Activated CD8-positive, alpha-beta memory T cell treated with anti-CD3 and anti-CD28 coated beads for 4 hours (primary cell): ENCODE measurements around the gene ALDH3B1.

Source experiments
- DNase-seq, 2 donors: peaks; one replicate each; pipeline ENCODE4 v3.0.0-alpha.2; 2020; ENCODE audit warnings: low read depth in 2 of 2

Gene ALDH3B1

DNA sequence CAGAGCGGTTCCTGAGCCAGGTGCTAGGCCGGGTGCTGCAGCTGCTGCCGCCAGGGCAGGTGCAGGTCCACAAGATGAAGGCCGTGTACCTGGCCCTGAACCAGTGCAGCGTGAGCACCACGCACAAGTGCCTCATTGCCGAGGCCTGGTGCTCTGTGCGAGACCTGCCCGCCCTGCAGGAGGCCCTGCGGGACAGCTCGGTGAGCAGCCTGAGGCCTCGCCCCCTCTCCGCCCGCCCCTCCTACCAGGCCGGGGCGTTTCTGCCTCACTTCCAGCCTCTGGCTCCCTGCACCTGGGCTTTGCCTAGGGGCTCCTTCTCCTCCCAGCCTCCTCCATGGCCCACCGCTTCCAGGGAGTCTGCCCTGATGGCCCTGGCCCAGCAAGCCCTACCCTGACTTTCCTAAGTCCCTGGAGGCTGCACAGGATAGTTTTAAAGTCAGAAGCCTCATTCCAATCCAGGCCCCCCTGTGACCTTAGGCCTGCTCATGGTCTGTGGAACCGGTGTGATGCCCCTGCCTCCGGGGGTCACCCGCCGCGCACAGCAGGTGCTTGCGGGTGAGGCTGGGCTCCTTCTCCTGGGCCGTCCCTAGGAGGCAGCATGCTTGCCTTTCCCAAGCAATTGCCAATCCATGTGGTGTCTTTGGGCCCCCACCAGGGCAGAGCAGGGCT lies 34.2 kb downstream of the ALDH3B1 start:
- DNase-seq: no peak

DNA sequence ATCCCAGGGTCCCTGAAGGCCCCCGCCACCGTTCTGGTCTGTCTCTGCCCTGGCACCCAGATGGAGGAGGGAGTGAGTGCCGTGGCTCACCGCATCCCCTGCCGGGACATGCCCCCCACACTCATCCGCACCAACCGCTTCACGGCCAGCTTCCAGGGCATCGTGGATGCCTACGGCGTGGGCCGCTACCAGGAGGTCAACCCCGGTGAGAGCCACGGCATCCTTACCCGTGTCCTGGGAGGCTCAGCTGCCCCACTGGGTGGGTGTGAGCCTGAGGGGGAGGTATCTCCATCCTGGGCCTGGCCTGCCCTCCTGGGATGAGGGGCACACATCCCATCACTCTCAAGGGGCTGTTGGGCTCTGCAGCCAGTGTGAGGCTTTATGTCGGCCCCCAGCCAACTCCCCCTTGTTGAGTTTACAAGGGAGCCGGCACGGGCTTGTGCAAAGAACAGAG lies 34.8 kb downstream of the ALDH3B1 start:
- DNase-seq: no peak

DNA sequence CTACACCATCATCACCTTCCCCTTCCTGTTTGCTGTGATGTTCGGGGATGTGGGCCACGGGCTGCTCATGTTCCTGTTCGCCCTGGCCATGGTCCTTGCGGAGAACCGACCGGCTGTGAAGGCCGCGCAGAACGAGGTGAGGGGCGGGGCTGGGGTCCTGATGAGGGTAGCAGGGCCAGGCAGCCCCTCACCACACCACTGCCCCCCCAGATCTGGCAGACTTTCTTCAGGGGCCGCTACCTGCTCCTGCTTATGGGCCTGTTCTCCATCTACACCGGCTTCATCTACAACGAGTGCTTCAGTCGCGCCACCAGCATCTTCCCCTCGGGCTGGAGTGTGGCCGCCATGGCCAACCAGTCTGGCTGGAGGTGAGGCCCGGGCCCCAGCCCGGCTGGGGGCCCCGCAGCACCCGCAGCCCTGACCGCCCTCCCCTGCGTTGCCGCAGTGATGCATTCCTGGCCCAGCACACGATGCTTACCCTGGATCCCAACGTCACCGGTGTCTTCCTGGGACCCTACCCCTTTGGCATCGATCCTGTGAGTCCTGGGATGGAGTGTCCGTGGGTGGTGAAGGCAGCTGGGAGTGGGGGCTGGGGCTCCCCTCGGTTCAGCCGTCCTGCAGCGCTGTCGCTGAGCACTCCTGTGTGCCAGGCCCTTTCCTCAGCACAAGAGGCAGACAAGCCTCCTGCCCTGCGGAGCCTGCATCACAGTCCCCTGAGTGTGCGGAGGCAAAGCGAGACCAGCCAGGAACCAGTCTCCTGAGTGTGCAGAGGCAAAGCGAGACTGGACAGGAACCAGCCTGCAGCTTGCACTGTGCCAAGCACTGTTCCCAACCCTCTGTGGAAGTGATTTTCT lies 37.5 kb downstream of the ALDH3B1 start:
- DNase-seq: no peak

DNA sequence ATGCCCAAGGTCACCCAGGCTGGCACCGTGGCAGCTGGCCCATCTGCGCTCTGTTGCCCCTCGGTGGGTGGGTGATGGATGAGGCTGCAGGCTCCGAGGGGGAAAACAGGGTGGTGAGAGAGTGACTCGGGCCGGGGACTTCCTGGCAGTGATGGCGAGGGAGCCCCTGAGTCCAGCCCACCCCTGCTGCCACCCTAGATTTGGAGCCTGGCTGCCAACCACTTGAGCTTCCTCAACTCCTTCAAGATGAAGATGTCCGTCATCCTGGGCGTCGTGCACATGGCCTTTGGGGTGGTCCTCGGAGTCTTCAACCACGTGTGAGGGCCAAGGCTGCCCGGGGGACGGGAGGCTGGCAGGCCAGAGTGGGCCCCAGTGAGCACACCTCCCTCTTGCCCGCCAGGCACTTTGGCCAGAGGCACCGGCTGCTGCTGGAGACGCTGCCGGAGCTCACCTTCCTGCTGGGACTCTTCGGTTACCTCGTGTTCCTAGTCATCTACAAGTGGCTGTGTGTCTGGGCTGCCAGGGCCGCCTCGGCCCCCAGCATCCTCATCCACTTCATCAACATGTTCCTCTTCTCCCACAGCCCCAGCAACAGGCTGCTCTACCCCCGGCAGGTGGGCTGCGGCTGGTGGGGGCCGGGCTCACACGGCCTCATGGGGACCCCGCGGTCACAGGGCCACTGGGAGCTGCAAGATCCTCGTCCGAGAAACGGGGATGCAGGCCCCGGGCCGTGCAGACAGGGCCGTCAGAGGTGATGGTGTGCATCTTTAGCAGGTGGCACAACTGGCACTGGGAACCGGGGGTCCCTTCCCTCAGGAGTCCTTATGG lies 38.8 kb downstream of the ALDH3B1 start:
- no peak for DNase-seq

DNA sequence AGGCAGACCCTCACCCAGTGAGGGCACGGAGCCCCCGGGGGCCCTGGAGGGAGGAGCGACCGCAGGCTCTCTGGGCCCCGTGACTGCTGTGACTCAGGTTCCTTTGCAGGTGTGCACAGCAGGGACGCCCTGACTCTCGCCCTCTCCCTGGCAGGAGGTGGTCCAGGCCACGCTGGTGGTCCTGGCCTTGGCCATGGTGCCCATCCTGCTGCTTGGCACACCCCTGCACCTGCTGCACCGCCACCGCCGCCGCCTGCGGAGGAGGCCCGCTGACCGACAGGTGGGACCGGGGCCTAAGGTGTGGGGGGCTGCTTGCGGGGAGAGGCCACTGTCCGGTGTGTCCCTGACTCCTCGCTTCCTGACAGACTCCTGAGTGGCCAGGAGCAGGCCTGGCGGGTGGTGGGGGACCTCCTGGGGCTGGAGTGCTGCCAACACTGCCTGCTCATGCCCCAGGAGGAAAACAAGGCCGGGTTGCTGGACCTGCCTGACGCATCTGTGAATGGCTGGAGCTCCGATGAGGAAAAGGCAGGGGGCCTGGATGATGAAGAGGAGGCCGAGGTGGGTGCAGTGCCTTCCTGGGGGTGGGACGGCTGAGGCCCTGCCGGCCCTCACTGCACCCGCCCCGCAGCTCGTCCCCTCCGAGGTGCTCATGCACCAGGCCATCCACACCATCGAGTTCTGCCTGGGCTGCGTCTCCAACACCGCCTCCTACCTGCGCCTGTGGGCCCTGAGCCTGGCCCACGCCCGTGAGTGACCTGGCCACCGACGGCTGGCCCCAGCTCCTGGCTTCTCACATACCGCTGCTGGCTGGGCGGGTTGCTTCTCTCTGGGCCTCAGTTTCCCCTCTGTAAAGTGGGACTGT lies 39.6 kb downstream of the ALDH3B1 start:
- DNase-seq: no peak

DNA sequence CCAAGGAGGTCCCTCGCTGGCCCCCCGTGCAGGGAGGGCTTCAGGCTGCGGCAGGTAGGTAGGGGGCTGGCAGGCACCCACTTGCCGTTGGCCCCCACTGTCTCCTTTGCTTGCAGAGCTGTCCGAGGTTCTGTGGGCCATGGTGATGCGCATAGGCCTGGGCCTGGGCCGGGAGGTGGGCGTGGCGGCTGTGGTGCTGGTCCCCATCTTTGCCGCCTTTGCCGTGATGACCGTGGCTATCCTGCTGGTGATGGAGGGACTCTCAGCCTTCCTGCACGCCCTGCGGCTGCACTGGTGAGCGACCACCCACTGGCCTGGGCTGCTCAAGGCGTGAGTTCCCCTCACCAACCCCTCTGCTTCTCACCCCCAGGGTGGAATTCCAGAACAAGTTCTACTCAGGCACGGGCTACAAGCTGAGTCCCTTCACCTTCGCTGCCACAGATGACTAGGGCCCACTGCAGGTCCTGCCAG lies 40.3 kb downstream of the ALDH3B1 start:
- no peak for DNase-seq

DNA sequence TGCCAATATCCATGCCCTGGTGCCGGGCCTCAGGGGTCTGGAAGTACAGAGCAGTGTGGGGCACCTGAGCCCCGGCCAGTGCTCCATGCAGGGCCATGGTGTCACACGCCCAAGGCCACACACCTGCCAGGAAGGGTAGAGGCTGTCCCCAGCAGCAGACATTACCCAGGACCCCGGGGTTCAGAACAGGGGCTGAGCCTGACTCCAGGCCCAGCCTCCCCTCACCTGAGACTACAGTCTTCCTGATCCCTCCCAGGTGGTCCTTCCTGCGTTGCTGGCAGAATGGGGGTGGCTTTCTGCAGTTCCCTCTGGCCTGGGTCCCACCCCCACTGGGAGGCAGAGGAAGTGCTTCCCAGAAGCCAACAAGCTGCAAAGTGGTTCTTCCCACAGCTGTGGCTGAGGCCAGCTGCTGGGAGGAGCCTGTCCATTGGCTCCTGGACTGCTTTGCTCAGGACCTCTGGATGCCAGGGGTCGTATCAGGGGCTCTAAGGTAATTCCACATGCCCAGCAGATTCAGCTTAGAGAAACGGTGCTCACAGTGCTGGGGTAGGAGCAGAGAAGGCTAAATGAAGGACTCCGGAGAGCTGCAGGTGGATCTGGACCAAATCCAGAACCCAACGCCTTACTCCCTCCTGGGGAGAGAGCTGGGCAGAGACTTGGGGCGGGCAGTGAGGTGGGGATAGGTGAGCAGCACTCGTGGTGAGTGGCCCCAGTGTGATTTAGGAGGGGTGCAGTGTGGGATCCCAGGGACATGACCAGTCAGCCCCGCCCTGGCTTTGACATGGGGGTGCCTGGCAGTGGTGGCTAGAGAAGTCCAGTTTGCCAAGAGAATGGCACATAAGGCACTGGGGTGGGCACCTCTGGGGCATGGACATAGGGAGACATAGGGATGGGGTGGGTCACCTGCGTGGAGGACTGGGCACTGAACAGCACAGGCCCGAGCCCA lies 41.3 kb downstream of the ALDH3B1 start:
- no peak for DNase-seq

DNA sequence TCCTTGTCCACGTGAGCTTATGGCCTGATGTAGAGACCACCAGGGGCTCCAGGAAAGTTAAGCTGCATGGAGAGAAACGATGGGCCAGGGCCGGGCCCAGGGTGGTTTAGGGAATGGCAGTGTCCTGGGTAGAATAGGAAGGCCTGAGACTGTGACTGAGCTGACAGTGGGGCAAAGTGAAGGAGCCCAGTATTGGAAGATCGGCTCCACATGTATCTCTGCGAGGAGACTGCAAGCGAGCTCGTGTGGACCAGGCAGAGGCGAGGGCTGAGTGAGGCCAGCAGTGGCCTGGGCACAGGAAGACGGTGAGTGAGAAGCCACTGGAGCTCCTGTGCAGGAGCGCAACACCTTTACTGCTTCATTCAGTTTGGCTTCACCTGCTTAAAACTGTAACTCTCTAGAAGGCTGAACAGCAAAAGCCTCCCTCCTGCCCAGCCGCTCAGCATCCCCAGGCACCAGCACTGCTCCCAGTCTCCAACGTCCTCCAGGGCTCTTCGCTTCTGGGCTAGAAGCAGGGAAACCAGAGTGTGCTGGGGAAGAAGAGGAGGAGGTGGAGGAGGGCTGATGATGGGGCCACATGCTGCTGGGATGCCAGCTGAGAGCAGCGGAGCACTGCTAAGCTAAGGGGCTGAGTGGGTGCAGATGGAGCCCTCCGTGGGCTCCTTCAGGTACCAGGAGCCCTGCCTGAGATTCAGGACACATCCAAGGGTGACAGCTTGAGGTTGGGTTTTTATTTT lies 42.2 kb downstream of the ALDH3B1 start:
- no peak for DNase-seq

DNA sequence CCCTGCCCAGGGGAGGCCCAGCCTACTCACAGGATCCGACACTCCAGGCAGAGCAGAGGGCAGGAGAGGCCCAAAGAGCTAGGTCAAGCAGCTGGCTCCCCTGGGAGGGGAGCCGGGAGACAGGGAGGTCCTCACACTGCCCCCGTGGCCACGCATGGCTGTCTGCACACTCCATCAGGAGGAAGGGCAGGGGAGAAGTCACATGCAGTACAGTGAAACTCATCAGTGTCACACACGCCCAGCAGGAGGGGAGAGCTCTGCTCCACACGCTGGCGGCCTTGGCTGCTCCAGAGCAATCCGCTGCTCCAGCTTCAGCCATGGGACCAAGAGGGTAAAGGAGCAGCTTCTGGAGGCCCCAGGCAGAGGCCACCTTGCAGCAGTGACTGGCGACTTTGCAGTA lies 43.0 kb downstream of the ALDH3B1 start:
- no peak for DNase-seq

DNA sequence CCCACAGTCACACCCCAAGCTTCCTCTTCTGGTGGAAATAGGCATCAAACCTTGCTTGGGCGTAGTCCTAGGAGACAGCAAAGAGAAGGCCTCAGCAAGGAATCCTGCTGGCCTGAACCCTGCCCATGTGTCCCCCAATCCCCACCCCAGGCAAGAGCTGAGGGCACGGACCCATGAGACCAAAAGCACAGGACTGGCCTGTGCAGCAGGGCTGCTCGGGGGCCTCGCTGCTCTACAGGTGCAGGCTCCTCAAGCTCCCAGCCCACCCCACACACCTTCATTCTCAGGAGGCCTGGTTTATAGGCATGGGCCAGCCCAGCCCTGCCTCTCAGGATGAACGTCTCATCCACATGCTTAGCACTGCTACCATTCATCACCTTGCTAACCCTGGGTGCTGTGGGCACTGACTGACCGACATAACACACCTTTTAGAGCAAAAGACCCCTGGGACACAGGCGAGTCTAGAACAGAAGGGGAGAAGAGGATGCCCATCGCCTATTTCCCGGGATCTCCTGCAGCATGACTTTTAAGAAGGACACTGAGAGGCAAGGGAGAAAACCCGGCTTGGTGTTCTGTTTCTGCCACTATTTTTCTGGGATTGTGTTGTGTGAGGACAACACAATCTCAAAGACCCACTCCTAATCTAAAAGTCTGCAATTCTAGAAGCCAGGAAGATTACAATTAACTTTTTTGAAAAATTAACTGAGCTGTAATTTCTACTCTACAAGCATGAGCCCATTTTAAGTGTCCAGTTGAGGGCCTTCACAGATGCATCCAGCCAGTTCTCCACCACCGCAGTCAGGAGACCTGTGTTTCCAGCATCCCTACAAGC lies 44.1 kb downstream of the ALDH3B1 start:
- DNase-seq: no peak

DNA sequence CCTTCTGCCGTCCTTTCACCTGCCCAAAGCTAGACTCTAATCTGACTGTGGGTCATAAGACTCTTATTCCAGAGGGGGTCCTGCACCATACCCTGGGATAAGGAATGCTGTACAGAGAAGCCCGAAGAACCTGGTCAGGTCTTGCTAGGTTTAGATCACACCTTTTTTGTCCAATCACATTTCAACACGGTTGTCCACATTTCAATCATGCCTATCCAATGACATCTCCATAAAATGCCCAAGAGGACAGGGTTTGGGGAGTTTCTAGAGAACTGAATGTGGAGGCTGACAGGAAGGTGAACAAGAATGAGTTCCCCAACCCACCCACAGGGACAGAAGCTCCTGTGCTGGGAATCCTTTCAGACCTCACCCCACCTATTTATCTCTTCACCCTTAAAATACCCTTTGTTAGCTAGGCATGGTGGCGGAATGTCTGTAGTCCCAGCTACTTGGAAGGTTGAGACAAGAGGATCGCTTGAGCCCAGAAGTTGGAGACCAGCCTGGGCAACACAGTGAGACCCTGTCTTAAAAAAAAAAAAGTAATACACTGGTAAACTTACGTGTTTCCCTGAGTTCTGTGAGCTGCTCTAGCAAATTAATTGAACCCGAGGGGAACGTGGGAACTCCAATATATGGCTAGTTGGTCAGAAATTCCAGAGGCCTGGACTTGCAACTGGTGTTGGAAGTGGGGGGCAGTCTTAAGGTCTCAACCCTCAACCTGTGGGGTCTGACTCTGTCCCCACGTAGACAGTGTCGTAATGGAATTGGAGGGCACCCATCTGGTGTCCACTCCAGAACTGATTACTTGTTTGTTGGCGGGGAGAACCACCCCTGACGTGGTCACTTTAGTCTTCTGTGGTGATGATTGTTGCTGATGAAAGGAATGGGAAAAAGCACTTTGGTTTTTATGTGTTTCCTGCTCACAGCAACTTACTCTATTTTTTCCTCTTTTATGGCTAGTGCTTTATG lies 46.5 kb downstream of the ALDH3B1 start:
- DNase-seq: no peak

DNA sequence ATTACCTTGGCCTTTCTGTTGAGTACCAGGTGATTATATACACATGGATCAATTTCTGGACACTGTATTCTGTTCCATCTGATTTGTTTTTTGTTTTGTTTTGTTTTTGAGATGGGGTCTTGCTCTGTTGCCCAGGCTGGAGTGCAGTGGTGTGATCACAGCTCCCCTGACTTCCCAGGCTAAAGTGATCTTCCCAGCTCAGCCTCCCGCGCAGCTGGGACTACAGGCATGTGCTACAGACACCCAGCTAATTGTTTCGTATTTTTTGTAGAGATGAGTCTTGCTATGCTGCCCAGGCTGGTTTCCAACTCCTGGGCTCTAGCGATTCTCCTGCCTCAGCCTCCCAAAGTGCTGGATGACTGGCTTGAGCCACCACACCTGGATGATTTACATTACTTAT lies 47.7 kb downstream of the ALDH3B1 start:
- DNase-seq: no peak

DNA sequence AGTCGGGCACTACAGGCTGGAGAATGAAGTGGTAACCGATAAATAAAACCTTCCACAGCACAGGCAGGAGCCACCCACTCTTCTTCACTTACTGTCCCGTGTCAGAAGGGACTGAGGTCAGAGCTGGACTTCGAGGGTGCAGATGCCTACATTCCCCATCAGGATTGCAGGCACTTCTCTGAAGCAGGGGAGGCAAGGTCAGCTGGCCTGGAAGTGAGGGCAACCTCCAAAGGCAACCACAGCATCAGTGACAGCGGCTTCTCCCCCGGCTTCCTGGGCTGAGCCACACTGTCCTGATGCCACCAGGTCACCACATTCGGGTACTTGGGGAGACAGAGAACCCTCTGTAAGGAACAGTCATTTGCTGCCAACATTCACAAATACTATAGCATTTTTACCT lies 51.4 kb downstream of the ALDH3B1 start:
- no peak for DNase-seq

DNA sequence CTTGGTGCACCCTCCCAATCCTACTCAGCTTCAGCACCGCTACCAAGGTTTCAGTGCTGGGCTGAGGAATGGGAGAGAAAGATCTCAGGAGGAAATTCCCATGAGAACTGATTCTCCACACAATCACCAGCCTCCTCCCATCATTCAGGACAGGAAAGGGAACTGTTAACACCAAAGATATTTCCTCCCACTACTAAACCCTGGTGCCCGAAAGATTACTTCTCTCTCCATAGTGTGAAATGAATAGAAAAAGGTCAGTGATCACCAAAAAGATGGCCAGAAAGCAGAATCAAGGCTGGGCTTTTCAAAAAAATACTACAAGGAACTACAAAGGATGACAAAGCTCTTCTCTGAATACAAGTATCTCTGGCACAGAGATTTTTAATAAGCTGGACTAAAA lies 54.8 kb downstream of the ALDH3B1 start:
- DNase-seq: no peak

DNA sequence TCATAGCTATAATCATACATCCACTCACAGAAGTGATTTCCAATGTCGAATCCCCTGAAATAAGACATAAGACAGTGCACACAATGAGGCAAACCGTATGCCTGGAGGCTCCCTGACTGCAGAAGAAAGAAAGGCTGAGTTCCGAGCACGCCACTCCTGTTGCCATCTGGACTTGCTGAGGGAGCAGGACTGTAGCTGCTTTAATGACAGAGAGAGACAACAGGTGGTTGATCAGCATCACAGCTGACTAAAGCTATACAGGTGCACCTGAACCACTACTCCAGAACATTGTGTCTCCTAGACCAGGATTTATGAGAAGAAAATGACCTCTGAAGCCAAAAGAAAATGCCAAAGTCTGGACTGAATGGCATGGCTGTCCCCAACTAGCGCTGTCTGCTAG lies 55.7 kb downstream of the ALDH3B1 start:
- no peak for DNase-seq

DNA sequence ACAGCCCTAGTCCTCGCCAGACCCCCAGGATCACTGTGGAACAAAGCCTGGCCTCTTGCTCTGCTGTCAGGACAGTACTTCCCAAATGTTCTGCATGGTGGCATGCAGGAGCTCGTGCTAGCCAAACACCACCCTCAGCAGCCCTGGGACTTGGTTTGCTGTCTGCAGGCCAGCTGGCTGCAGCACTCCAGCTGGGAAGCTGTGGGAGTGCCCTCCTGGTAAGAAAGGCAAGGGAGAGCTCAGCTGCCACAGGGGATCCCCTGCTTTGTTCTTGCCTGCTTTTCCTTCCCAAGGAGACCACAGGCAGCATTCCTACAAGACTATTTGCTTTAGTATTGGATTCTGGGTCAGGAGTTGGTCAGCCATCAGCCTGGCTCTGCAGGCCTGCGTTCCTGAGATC lies 56.6 kb downstream of the ALDH3B1 start:
- no peak for DNase-seq

DNA sequence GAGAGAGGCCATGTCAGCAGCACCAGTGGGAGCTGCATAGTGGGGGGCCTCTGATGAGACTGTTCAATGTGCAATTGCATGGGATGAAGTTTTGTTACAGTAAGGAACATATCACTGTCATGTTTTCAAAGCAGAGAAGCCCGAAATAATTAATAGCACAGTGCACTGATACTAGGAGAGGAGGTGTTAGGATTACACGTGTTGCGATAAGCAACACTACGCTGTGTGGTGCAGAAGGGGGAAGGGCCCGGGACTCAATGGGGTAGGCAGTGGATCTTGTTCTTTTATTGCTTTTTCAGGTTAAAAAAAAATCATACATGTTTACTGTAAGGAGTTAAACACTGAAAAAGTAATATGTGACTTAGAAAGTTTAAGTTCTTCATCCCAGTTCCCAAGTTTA lies 57.9 kb downstream of the ALDH3B1 start:
- DNase-seq: no peak
